Activated naive CD4-positive, alpha-beta T cell treated with anti-CD3 and anti-CD28 coated beads for 36 hours (primary cell): ENCODE measurements around the gene SLC28A1. TPM values are rescaled to one million over a fixed set of nuclear protein-coding genes. Genes with fewer than 3 reads are reported as not detected.

ENCODE experiments used
- CTCF ChIA-PET: fragments of 350-600 bp; sonication (Branson Sonifier 250); formaldehyde crosslinking; loops from one replicate; lab custom pipeline; 2021; ENCODE audit warnings: antibody characterized with exemption; lab: Charles Lee
- DNase-seq: peaks from one replicate; pipeline ENCODE4 v3.0.0-alpha.2; 2020
- H3K27ac Mint-ChIP-seq: one replicate; pipeline ENCODE4 v1.8.0; 2021; ENCODE audit warnings: mild to moderate bottlenecking, mixed read lengths
- H3K27me3 Mint-ChIP-seq: one replicate; pipeline ENCODE4 v1.8.0; 2021; ENCODE audit warnings: low read depth, mixed read lengths
- H3K36me3 Mint-ChIP-seq: one replicate; pipeline ENCODE4 v1.8.0; 2021; ENCODE audit warnings: low read depth, mixed read lengths
- H3K4me1 Mint-ChIP-seq: one replicate; pipeline ENCODE4 v1.8.0; 2021; ENCODE audit warnings: low read depth, mixed read lengths
- H3K4me3 Mint-ChIP-seq: one replicate; pipeline ENCODE4 v1.8.0; 2021; ENCODE audit warnings: mild to moderate bottlenecking, moderate library complexity, mixed read lengths
- H3K9me3 Mint-ChIP-seq: one replicate; pipeline ENCODE4 v1.8.0; 2021; ENCODE audit warnings: mixed read lengths
- intact Hi-C: fragments of 100-400 bp; cut with micrococcal nuclease; formaldehyde crosslinking; loops from one replicate; pipeline ENCODE4 v1.15.1; 2023
- total RNA-seq, 2 experiments: library from RNA; stranded (reverse); gene quantifications; one replicate each; pipeline ENCODE4 v1.2.3, GENCODE V29; 2021

SLC28A1 gene
- total RNA-seq, 2 experiments from 2014 or later: not detected

GRCh38 chr15:84905016-84905916 lies 20.8 kb downstream of the SLC28A1 start:
- intact Hi-C loops: no loop called here
- CTCF ChIA-PET: interaction anchor here (1.0 kb wide), 1 partner anchor 23 kb away, joined by 3 read pairs; no protein-coding TSS in a partner anchor
- Mint-ChIP-seq H3K4me3 (no peak overlapping the region), H3K36me3 (no peaks in the 10 kb centered on the region), H3K27ac (no peak overlapping the region), H3K4me1 (no peaks in the 10 kb centered on the region), H3K27me3 (no peaks in the 10 kb centered on the region), H3K9me3 (peaks cover 2% of the 10 kb centered on the region)
- DNase-seq: no peak

DNA sequence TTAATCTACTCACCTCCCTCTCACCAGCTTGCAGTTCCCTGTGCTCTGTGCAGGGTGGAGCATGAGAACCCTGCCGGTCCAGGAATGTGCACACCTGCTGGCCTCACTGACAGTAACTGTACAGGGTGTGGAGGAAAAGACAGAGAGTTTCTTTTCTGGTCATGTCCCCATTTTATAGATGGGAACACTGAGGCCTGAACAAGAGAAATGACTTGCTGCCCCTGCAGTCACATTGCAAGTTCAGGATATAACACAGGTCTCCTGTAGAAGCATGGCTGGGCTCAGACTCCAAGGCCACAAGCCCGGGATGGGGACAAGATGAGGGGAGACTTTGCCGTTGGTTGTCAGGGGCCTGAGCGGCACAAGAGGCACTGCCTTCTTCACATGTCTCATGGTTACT lies 23.3 kb downstream of the SLC28A1 start:
- H3K27ac Mint-ChIP-seq: no peak overlapping the region
- intact Hi-C loops: no loop called here
- H3K36me3 Mint-ChIP-seq: no peaks in the 10 kb centered on the region
- no peaks in the 10 kb centered on the region for H3K27me3 Mint-ChIP-seq
- no peak overlapping the region for H3K4me3 Mint-ChIP-seq
- H3K4me1 Mint-ChIP-seq: no peaks in the 10 kb centered on the region
- H3K9me3 Mint-ChIP-seq: no peaks in the 10 kb centered on the region
- CTCF ChIA-PET: interaction anchor here (0.6 kb wide), 2 partner anchors 10 to 31 kb away, joined by 3 to 5 read pairs; no protein-coding TSS in a partner anchor
- no peak for DNase-seq

DNA sequence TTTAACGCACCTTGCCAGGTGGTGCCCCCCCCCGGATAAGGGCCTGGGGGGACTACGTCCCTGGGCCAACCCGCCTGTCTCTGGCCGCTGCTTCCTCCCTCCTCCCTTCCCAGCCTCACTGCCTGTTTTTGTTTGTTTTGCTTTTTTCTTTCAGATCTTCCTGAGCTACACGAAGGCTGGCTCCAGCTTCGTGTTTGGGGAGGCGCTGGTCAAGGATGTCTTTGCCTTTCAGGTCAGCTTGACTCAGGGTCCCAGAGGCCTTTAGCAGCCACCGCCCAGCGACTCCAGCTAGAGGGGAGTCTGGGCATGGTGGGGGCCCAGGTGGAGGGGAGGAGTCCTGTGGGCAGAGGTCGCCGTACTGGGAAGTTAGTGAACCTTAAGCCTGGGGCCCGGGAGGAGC lies 24.1 kb downstream of the SLC28A1 start:
- Mint-ChIP-seq H3K27ac (no peak overlapping the region), H3K4me1 (no peaks in the 10 kb centered on the region), H3K9me3 (no peaks in the 10 kb centered on the region), H3K27me3 (no peaks in the 10 kb centered on the region), H3K4me3 (no peak overlapping the region), H3K36me3 (no peaks in the 10 kb centered on the region)
- intact Hi-C loops: no loop called here
- CTCF ChIA-PET: interaction anchor here (0.6 kb wide), 1 partner anchor 11 kb away, joined by 5 read pairs; no protein-coding TSS in a partner anchor
- DNase-seq: no peak

DNA sequence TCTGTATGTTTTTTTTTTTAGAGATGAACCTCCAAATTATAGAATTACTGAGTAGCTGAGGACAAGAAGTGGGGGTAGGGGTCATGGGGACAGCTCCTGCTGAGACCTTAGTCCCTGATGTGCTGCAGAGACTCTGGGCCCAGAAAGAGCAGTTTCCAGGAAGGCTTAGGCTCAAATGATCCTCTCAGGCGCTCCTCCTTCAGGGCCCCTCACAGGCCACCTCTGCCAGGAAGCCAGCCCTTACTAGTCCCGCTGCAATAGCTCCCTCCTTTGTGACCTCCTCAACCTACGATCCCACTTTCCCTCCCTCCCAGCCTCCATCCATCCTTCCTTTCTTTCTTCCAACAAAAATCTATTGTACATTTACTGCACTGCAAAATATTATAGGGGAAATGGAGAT lies 24.6 kb downstream of the SLC28A1 start:
- no peaks in the 10 kb centered on the region for H3K4me1 Mint-ChIP-seq
- CTCF ChIA-PET: no interaction called here

GRCh38 chr15:84909782-84910181 lies 25.3 kb downstream of the SLC28A1 start:
- Mint-ChIP-seq H3K27me3 (peaks cover under 1% of the 10 kb centered on the region), H3K4me3 (no peak overlapping the region), H3K27ac (no peak overlapping the region), H3K9me3 (no peaks in the 10 kb centered on the region), H3K4me1 (peaks cover 2% of the 10 kb centered on the region), H3K36me3 (no peaks in the 10 kb centered on the region)
- intact Hi-C loops: loop anchor here (5.0 kb wide), 1 partner anchor 47 kb away; no protein-coding TSS in a partner anchor
- no peak for DNase-seq
- CTCF ChIA-PET: interaction anchor here (0.7 kb wide), 1 partner anchor 20 kb away, joined by 3 read pairs; no protein-coding TSS in a partner anchor

More for the DNA sequence above, 24.6 kb downstream of the SLC28A1 start:
- DNase-seq: no peak
- Mint-ChIP-seq H3K27me3 (no peaks in the 10 kb centered on the region), H3K27ac (no peak overlapping the region), H3K36me3 (no peaks in the 10 kb centered on the region), H3K9me3 (no peaks in the 10 kb centered on the region), H3K4me3 (no peak overlapping the region)
- intact Hi-C loops: no loop called here

- no peak overlapping the region for H3K4me3 Mint-ChIP-seq
- H3K27ac Mint-ChIP-seq: no peak overlapping the region
- H3K36me3 Mint-ChIP-seq: no peaks in the 10 kb centered on the region
- peaks cover 6% of the 10 kb centered on the region for H3K4me1 Mint-ChIP-seq
- CTCF ChIA-PET: no interaction called here
- DNase-seq: no peak
- H3K9me3 Mint-ChIP-seq: no peaks in the 10 kb centered on the region
- intact Hi-C loops: loop anchor here (5.0 kb wide), 1 partner anchor 49 kb away; no protein-coding TSS in a partner anchor
- H3K27me3 Mint-ChIP-seq: peaks cover 2% of the 10 kb centered on the region
Measured at GRCh38 chr15:84910928-84911623, 26.6 kb downstream of the SLC28A1 start.

- no peaks in the 10 kb centered on the region for H3K9me3 Mint-ChIP-seq
- CTCF ChIA-PET: no interaction called here
- H3K4me1 Mint-ChIP-seq: peaks cover 6% of the 10 kb centered on the region
- H3K27ac Mint-ChIP-seq: no peak overlapping the region
- DNase-seq: no peak
- intact Hi-C loops: loop anchor here (2.0 to 5.0 kb wide), 2 partner anchors 50 to 69 kb away; no protein-coding TSS in a partner anchor
- no peak overlapping the region for H3K4me3 Mint-ChIP-seq
- no peaks in the 10 kb centered on the region for H3K36me3 Mint-ChIP-seq
- H3K27me3 Mint-ChIP-seq: peaks cover 2% of the 10 kb centered on the region
Measured at GRCh38 chr15:84911879-84912660, 27.6 kb downstream of the SLC28A1 start.

DNA sequence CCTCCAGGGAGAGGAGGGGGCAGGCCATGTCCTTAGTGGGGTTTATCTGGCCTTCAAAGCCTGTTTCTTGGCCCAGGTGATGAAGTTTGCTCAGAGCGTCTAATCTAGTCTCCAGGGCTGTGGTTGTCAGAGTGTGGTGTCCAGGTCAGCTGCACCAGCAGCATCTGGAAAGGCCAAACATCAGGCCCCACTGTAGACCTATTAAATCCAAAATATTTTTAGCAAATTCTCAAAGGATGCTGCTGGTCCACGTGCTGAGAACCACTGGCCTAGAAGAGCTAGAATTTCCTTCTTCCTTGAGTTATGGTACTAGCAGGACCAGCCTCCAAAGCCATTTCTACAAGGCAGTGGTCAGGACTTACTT lies 28.9 kb downstream of the SLC28A1 start:
- no peaks in the 10 kb centered on the region for H3K9me3 Mint-ChIP-seq
- H3K27ac Mint-ChIP-seq: no peak overlapping the region
- peaks cover 2% of the 10 kb centered on the region for H3K27me3 Mint-ChIP-seq
- no peak overlapping the region for H3K4me3 Mint-ChIP-seq
- DNase-seq: no peak
- CTCF ChIA-PET: interaction anchor here (1.3 kb wide), 1 partner anchor 314 kb away, joined by 3 read pairs; no protein-coding TSS in a partner anchor
- H3K36me3 Mint-ChIP-seq: no peaks in the 10 kb centered on the region
- H3K4me1 Mint-ChIP-seq: peaks cover 6% of the 10 kb centered on the region
- intact Hi-C loops: loop anchor here (2.0 to 5.0 kb wide), 2 partner anchors 51 to 71 kb away; no protein-coding TSS in a partner anchor

DNA sequence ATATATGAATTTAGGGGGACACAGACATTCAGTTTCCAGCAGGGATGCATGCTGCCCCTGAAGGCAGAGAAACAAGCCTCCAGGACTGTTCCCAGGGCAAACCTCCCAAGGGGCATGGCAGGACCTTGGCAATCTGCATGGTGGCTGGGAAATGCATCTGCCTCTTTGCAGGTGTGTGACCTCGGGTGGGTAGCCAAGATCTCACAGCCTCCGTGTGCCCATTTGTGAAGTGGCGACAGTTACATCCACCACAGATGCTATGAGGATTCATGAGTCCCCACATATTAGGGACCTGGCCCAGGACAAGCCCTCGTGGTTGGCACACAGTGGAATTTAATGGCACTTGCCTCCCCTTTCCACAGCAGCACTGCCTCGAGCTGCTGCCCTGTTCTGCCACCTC lies 29.9 kb downstream of the SLC28A1 start:
- H3K27me3 Mint-ChIP-seq: peaks cover 2% of the 10 kb centered on the region
- H3K36me3 Mint-ChIP-seq: no peaks in the 10 kb centered on the region
- H3K4me1 Mint-ChIP-seq: peaks cover 6% of the 10 kb centered on the region
- H3K9me3 Mint-ChIP-seq: no peaks in the 10 kb centered on the region
- intact Hi-C loops: loop anchor here (5.0 kb wide), 1 partner anchor 52 kb away; no protein-coding TSS in a partner anchor
- no peak for DNase-seq
- CTCF ChIA-PET: interaction anchor here (1.3 kb wide), 1 partner anchor 315 kb away, joined by 3 read pairs; no protein-coding TSS in a partner anchor
- H3K27ac Mint-ChIP-seq: no peak overlapping the region
- no peak overlapping the region for H3K4me3 Mint-ChIP-seq

DNA sequence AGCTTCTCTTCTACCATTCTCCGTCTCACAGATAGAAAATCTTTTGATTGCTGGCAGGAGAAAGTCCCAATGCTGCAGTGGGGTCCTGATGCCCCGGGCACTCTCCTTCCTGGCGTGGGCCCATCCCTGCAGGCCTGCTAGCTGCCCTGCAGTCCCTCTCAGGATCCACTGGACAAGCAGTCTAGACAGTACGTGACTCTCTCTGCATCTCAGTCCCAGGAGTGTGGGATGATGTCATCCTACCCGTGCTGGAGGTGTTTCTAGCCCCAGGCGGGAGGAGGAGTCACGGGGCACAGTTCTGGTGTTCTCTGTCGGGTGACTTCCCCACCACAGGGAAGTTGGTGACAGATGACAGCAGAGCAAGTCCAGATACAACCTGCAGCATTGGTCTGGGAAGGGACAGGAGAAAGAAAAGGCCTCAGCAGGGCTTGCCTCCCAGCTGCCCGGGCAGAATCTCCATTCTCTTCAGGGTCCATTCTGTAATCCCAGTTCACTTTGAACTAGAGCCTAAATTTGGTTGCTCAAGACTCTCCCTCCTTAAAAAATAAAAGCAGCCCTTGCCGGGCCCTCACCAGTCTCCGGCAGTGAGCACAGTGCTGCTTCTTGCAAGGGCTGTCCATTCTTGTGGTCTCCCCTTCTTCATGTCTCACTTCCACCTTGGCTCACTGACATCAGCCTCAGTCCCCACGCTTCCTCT lies 30.6 kb downstream of the SLC28A1 start:
- DNase-seq: peak; percentile 76
- peaks cover 2% of the 10 kb centered on the region for H3K27me3 Mint-ChIP-seq
- peaks cover 6% of the 10 kb centered on the region for H3K4me1 Mint-ChIP-seq
- CTCF ChIA-PET: interaction anchor here (0.5 to 1.3 kb wide), 3 partner anchors 9 to 302 kb away, joined by 3 to 4 read pairs (median 3); no protein-coding TSS in a partner anchor
- H3K9me3 Mint-ChIP-seq: no peaks in the 10 kb centered on the region
- H3K36me3 Mint-ChIP-seq: no peaks in the 10 kb centered on the region
- no peak overlapping the region for H3K4me3 Mint-ChIP-seq
- intact Hi-C loops: loop anchor here (5.0 kb wide), 1 partner anchor 53 kb away; no protein-coding TSS in a partner anchor
- no peak overlapping the region for H3K27ac Mint-ChIP-seq

- no peak overlapping the region for H3K27ac Mint-ChIP-seq
- H3K4me1 Mint-ChIP-seq: peaks cover 6% of the 10 kb centered on the region
- CTCF ChIA-PET: interaction anchor here (1.3 kb wide), 1 partner anchor 8 kb away, joined by 4 read pairs; no protein-coding TSS in a partner anchor
- no peak overlapping the region for H3K4me3 Mint-ChIP-seq
- DNase-seq: no peak
- no peaks in the 10 kb centered on the region for H3K9me3 Mint-ChIP-seq
- H3K36me3 Mint-ChIP-seq: no peaks in the 10 kb centered on the region
- intact Hi-C loops: no loop called here
- peaks cover 2% of the 10 kb centered on the region for H3K27me3 Mint-ChIP-seq
Measured at GRCh38 chr15:84915606-84915958, 31.1 kb downstream of the SLC28A1 start.
